CD4-positive, alpha-beta T cell treated with Interleukin-15 for 4 hours (primary cell): ENCODE measurements around the gene SUCLG1.

Source experiments
- DNase-seq: peaks from one replicate; pipeline ENCODE4 v3.0.0-alpha.2; 2020; ENCODE audit warnings: low spot score

The SUCLG1 gene

DNA sequence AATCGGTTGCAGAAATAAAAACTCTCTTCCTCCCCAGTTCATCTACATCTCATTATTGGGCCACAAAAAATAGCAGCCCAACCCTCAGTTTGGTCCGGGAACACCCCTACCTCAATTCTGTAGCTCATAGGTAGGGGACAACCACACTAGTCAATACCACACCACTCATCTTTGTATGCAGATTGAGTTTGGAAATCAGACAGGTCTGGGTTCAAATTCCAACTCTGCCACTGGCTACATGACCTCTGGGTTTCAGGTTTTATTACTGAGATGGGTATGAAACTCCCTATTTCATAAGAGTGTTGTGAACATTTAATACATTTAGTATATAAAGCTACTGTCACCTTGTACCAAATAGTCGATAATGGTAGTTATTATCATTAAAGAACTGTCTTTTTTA lies 2.2 kb upstream of the SUCLG1 start:
- no peak for DNase-seq

DNA sequence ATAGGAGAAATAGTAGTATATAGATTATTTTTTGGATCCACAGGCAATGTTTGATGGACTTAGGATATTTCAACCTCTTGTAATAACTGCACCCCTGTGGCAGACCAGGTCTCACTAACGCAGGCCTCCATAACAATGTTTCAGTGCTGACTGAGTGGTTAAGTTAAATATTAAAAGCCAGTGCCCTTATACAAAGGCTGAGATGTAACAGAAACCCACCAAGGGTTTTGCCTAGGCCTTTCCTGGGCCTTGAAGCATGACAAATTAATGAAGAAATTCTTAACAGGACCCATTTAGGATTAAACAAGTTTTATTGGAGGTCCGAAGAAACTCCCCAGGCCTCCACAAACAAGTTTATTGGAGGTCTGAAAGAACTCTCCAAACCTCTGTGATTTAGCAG lies 1.6 kb upstream of the SUCLG1 start:
- no peak for DNase-seq

DNA sequence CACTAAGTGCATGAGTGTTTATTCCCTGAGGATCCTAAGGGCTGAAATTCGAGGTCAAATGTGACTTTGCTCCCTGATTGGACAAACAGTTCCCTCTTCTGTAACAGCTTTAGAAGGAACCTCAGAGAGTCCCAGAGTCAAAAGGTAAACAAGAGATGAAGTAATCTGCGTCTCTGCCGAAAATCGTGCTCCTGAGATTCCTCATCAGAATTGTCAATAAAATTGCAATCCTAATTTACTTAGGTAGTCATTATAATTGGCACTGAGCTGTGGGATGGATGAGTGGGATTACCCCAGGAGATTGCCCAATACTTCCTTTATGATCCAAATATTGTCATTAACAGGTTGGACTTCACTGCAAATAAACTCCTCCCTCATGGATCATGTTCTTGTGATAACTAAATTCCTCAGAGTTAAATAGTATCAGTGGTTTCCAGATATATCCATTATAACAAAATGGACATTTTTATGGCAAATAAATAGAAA lies 907 bp upstream of the SUCLG1 start:
- no peak for DNase-seq

GRCh38 chr2:84458551-84459017 lies 496 bp downstream of the SUCLG1 start:
- DNase-seq, result peak; percentile 4

- no peak for DNase-seq
These were observed 1.4 kb downstream of the SUCLG1 start for GRCh38 chr2:84457686-84458085.

DNA sequence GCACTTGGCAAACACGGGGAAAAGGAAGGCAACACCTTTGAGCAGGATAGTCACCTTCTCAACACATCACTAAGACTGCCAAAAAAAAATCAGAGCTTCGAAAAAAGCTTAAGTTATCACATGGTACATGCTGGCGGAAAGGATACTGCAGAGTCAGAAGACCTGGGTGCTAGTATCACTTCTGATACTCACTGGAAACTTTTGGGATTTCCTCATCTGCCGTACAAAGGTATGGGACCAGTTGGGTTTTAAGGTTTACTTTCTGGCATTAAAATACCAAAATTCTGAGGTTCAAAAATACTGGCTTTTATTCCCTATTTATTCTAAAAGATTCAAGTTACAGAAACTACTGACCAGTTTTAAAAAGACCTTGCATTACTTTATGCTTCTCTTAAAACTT lies 2.9 kb downstream of the SUCLG1 start:
- no peak for DNase-seq

DNA sequence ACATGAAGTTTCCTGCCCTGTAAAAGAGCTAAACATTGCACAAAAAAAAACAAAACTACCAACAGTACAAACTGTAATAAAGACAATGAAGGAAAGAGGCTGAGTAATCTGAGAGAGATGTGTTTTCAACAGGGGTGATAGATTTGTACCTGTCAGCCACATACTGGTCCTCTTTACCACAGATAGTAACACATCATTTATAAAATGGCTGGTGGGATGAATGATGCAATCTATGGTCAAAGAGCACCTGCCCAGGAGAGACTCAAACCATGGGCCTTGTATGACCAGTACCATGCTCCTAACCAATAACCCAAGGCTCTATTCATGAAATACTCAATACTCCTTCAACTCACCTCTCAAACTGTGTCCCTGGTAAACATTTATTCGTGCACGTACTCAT lies 4.5 kb downstream of the SUCLG1 start:
- no peak for DNase-seq

DNA sequence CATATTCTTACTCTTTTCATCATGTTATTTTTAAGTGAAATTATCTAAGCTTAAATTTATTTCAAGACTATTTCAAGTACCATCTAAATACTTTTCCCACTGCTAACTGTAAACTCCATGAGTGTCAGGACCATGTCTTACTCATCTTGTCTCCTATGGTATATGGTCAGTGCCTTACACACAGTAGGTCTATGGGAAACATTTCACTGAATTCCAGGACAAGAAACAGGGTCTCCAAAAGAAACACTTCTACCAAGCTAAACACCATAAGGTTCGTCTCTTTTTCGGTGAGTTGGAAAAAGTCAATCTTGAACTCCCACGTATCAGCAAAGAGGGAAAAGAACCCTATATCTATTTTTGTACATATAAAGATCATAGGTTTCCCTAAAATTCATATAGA lies 6.5 kb downstream of the SUCLG1 start:
- no peak for DNase-seq

GRCh38 chr2:84451579-84451978 lies 7.5 kb downstream of the SUCLG1 start:
- DNase-seq, result no peak

- no peak for DNase-seq
These were observed 8.5 kb downstream of the SUCLG1 start for GRCh38 chr2:84450288-84451227.

DNA sequence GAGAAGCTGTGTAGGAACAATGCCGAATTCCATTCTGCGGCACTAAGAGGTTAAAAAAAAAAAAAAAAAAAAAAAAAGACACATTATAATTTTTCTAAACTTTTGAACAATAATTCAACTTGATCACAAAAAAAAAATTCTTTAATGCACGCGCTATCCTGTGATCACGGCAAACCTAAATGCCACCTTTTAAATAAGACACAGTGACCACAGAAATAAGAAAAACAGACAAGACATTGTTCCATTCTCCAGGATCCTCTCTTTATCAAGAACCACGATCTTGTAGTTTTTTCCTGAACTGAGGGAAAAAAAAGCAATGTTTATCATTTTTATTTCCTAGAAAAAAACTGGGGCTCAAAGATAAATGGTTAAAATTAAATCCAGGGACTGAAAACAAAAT lies 9.4 kb downstream of the SUCLG1 start:
- DNase-seq, result no peak

- DNase-seq, result no peak
These were observed 10.0 kb downstream of the SUCLG1 start for GRCh38 chr2:84449055-84449454.

DNA sequence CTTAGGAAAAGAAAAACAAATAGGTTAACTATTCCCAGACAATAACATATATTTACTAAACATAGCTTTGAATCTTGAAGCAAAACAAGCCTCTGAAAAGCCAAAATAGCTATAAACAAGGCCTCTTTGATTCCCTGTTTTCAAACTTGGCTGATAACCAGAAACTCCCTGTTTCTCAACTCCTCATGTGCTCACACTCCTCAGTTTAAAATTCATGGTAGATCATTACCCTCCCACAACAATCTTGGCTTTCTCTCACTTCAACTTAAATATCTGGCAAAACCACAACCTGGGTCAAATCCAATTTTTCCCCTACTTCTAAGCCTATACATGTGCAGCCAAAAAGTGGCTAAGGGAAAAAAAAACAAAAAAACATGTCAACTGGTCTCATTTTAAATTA lies 15.6 kb downstream of the SUCLG1 start:
- DNase-seq, result no peak

- no peak for DNase-seq
These were observed 16.2 kb downstream of the SUCLG1 start for GRCh38 chr2:84442888-84443287.

- no peak for DNase-seq
These were observed 17.6 kb downstream of the SUCLG1 start for GRCh38 chr2:84441505-84441904.

DNA sequence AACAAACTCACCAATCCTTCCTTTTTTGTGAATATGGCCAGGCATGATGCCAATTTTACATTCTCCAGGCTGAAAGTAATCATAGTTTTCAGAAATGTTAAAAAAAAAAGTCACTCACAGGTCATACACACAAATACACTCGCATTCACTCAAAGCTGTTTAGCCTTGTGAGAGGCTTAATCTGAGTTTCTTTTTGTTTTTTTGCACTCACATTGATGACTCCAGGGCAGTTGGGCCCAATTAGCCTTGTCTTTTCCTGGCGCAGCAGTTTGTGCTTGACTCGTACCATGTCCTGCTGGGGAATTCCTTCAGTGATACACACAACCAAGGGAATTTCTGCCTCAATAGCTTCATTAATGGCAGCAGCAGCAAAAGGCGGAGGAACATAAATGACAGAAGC lies 18.0 kb downstream of the SUCLG1 start:
- no peak for DNase-seq

- no peak for DNase-seq
These were observed 23.6 kb downstream of the SUCLG1 start for GRCh38 chr2:84435345-84436025.

DNA sequence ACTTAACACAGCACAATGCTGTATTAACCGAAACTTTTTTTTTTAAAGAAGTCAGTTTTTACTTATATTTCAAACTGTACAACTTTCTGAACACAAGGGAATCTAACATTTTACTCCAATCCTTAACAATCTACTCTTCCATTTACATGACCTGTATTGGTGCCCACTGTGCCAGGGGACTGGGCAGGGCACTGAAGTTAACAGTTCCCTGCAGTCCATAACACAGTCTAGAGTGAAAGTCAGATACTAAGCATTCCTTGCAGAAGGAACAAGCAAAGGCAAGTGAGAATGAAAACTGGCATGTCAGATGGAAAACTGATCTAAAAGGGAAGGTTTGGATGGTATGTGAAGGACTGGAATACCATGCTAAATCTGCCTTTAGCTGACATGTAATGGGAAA lies 29.8 kb downstream of the SUCLG1 start:
- DNase-seq, result no peak

- no peak for DNase-seq
These were observed 31.6 kb downstream of the SUCLG1 start for GRCh38 chr2:84427235-84428138.

- no peak for DNase-seq
These were observed 33.8 kb downstream of the SUCLG1 start for GRCh38 chr2:84425310-84425709.

DNA sequence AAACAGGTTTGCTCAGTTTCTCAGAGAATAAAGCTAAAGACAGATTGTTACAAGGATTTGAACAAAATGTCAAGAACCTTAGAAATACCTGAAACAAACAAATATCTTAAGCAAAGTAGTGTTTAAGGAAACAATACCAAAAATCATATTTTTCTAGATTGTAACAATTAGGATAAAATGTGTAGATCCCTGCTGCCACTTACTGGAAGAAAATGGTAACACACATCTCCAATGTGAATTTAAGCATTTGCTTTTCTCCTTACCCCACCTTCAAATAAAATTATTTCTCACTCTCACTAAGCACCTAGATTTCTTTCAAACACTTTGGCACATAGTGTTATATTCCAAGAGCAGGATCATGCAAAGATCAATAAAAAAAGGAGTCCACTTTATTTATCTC lies 34.9 kb downstream of the SUCLG1 start:
- DNase-seq, result no peak

- no peak for DNase-seq
These were observed 37.3 kb downstream of the SUCLG1 start for GRCh38 chr2:84421791-84422190.
